ENCODE data around the gene PPFIA4. TPM values are rescaled to one million over a fixed set of nuclear protein-coding genes. Genes with fewer than 3 reads are reported as not detected.
A peak's percentile ranks its signal among the peaks of the same experiment; 100 is the strongest.

PPFIA4 gene
- total and polyA plus RNA-seq, 2 of the 4 experiments (the other 2 are of a cell fraction), result 5.4 to 13.7 TPM

DNA sequence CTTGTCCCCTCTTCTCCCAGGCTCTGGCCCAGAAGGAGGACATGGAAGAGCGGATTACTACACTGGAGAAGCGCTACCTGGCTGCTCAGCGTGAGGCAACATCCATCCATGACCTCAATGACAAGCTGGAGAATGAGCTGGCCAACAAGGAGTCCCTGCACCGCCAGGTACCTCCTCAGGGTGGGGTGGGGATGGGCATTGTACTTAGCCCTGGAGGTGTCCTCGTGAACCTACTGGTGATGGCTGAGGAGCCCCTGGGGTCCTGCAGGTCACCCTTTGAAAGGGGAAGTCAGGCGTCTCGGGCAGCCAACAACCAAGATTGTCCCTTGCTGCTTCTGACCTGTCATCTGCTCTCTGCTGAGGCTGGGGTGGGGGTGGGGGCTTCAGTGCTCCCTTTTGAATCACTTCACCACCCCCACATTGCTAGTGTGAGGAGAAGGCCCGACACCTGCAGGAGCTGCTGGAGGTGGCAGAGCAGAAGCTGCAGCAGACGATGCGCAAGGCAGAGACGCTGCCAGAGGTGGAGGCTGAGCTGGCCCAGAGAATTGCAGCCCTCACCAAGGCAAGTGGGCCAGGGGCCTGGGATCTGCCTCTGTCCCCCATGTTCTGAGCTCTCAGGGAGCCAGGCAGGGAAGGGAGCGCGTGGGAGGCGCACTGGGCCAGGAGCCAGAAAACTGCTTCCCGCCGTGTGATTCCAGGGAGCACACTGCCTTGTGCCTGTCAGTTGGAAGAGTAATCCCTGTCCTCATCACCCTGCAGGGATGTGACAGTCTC, 19.7 kb downstream of the PPFIA4 start:
- ATAC-seq (ENCODE audit: low read depth), result no peak
- WGBS, 2 experiments (ENCODE audit: extremely low coverage in 2 of 2, insufficient read length in 1 of 2), result 100% methylated on average over 3 of the region's 16 CpGs; no CpG with 5 or more reads in 1 of the 2 experiments
- in situ Hi-C loops (cut with MboI; ENCODE audit: low sequenced_read_pairs), result no loop called here
- Histone ChIP-seq H4K20me1 (ENCODE audit: insufficient read depth, low read length) (peaks cover 3% of the 10 kb centered on the region; the same call in 1 of the 2 replicates), H2AFZ (replicated peaks; ENCODE audit: low read length, poor library complexity) (no peak overlapping the region), H2BK120ac (ENCODE audit: low read depth, low read length) (no peak overlapping the region), H3K27ac (ENCODE audit: insufficient read depth, low read length) (no peak overlapping the region), H4K8ac (ENCODE audit: low read depth in 2 of 2, low read length in 2 of 2) (no peak overlapping the region), H3K9ac (ENCODE audit: low read depth, low read length) (no peak overlapping the region), H3K27me3 (ENCODE audit: control insufficient read depth, insufficient read depth, low read length) (no peaks in the 10 kb centered on the region), H3K23ac (ENCODE audit: low read depth, low read length) (no peak overlapping the region), H3K56ac (ENCODE audit: extremely low read depth, insufficient read depth, low read length) (no peak overlapping the region), H3K4me3 (ENCODE audit: insufficient read depth, low read depth, low read length) (no peak overlapping the region), H2BK20ac (ENCODE audit: low read depth, low read length) (no peak overlapping the region), H4K5ac (ENCODE audit: low read depth, low read length) (no peak overlapping the region), H2AK9ac (replicated peaks; ENCODE audit: low read depth, low read length, poor library complexity) (no peak overlapping the region), H3K4ac (ENCODE audit: low read depth, low read length) (no peak overlapping the region), H3K4me2 (ENCODE audit: low read depth, low read length) (no peak overlapping the region), H3K36me3 (ENCODE audit: control insufficient read depth, insufficient read depth, low read length) (peaks cover 21% of the 10 kb centered on the region), H3K14ac (replicated peaks; ENCODE audit: low read depth, low read length) (no peak overlapping the region), H3K79me1 (ENCODE audit: low read depth in 1 of 2, low read length in 2 of 2) (peaks cover 0 to 3% of the 10 kb centered on the region in 2 experiments; a peak in 1 of 4 replicates), H2AK5ac (ENCODE audit: low read depth, low read length) (no peak overlapping the region), H3K4me1 (ENCODE audit: control insufficient read depth, insufficient read depth, low read length) (peaks cover 14% of the 10 kb centered on the region), H4K91ac (ENCODE audit: insufficient read depth, low read depth, low read length) (no peak overlapping the region), H3K18ac (ENCODE audit: low read depth, low read length) (no peak overlapping the region), H3K9me1 (ENCODE audit: insufficient read depth, low read length) (peaks cover 6% of the 10 kb centered on the region), H3K9me3 (ENCODE audit: control insufficient read depth, insufficient read depth, low read length) (no peaks in the 10 kb centered on the region), H2BK5ac (ENCODE audit: low read depth, low read length, poor library complexity, severe bottlenecking) (no peak overlapping the region), H2BK15ac (ENCODE audit: low read depth, low read length) (no peak overlapping the region)
- intact Hi-C loops (cut with micrococcal nuclease), result no loop called here
- BruUV-seq (replicated peaks), result no TSS peak
- POLR2A ChIA-PET (ENCODE audit: unreplicated experiment), result interaction anchor here (0.7 kb wide), 1 partner anchor 12 kb away, joined by 5 read pairs; no protein-coding TSS in a partner anchor
- DNase-seq, result peak; percentile 35
- TF ChIP-seq POLR2A (IDR thresholded peaks at IDR 0.05; ENCODE audit: low read depth, low read length) (no peak), CEBPB (IDR thresholded peaks at IDR 0.05; ENCODE audit: low read depth, low read length) (no peak), MAFK (IDR thresholded peaks at IDR 0.05; ENCODE audit: low read depth, low read length) (no peak), BHLHE40 (IDR thresholded peaks at IDR 0.05; ENCODE audit: low read depth, low read length) (no peak), RFX5 (IDR thresholded peaks at IDR 0.05; ENCODE audit: low read depth, low read length) (no peak), MAZ (IDR thresholded peaks at IDR 0.05; ENCODE audit: borderline replicate concordance, low read depth, low read length) (no peak), RAD21 (IDR thresholded peaks at IDR 0.05; ENCODE audit: low read length) (no peak), MXI1 (IDR thresholded peaks at IDR 0.05; ENCODE audit: borderline replicate concordance, low read depth, low read length) (no peak), SMC3 (IDR thresholded peaks at IDR 0.05; ENCODE audit: low read depth, low read length) (no peak), CTCF (conservative IDR thresholded peaks at IDR 0.05; ENCODE audit: low read depth, low read length) (no peak)
- TF ChIP-seq, protein P1, sequence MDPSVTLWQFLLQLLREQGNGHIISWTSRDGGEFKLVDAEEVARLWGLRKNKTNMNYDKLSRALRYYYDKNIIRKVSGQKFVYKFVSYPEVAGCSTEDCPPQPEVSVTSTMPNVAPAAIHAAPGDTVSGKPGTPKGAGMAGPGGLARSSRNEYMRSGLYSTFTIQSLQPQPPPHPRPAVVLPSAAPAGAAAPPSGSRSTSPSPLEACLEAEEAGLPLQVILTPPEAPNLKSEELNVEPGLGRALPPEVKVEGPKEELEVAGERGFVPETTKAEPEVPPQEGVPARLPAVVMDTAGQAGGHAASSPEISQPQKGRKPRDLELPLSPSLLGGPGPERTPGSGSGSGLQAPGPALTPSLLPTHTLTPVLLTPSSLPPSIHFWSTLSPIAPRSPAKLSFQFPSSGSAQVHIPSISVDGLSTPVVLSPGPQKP (IDR thresholded peaks at IDR 0.05; ENCODE audit: borderline replicate concordance, low read depth, low read length), result no peak
- dilution Hi-C loops (cut with HindIII; ENCODE audit: low sequenced_read_pairs, unreplicated experiment), result no loop called here
- CTCF ChIA-PET, result no interaction called here
